AG20443 (cell line): ENCODE measurements around the gene PXN.

Experiments used
- DNase-seq: peaks from one replicate; pipeline ENCODE4 v3.0.0; 2012; ENCODE audit warnings: low spot score, mixed read lengths

Gene PXN

DNA sequence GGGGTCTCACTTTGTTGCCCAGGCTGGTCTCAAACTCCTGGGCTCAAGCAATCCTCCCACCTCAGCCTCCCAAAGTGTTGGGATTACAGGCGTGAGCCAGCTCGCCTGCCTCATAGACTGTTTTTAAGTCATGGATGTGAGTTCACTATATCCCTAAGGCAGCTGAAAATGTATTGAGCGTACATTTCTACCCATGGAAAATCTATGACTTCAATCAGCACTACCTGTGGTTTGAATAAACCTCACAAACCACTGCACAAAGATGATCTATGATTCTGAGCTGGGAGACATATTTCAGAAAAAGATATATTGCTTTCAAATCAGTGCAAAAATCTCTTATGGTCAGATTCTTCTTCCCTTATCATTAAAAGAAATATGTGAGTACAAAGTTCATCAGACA lies 93.5 kb downstream of the PXN start:
- no peak for DNase-seq

GRCh38 chr12:120170631-120171030 lies 94.9 kb downstream of the PXN start:
- DNase-seq = no peak

DNA sequence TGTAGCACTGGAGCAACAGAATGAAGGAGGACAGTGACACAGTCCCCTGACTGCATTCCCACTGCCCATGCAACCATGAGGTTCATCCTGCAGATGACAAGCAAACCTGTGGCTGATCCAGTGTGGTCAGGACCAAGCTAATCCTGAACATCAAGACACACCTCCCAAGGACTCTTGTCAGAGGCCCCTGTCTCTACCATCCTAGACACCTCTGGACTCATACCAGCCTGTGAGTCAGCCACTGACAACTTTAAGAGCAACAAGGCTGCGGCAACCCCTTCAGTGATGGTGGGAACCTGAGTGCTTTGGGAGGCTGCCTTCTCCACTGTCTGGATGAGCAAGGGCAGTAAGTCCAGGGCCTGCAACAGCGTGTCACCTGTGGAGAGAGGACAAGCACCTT lies 95.6 kb downstream of the PXN start:
- no peak for DNase-seq

- DNase-seq = no peak
Measured at GRCh38 chr12:120168337-120168736, 97.2 kb downstream of the PXN start.

GRCh38 chr12:120167529-120168095 lies 97.9 kb downstream of the PXN start:
- DNase-seq = no peak

GRCh38 chr12:120164293-120164692 lies 101.2 kb downstream of the PXN start:
- no peak for DNase-seq

- no peak for DNase-seq
Measured at GRCh38 chr12:120162763-120163162, 102.8 kb downstream of the PXN start.

- no peak for DNase-seq
Measured at GRCh38 chr12:120161852-120162251, 103.7 kb downstream of the PXN start.
